Left ventricle myocardium inferior (tissue), 1 donor: Measurements from ENCODE around the gene SELENOS. TPM values are rescaled to one million over a fixed set of nuclear protein-coding genes. Genes with fewer than 3 reads are reported as not detected.

ENCODE experiments used
- DNase-seq: peaks from one replicate; pipeline ENCODE4 v3.0.0-alpha.2; 2020
- H3K27ac ChIP-seq: fragments of 200-600 bp; replicated peaks from 2 replicates; pipeline ENCODE4 v1.8.0; 2021
- H3K27me3 ChIP-seq: fragments of 200-600 bp; 2 replicates; pipeline ENCODE4 v1.8.0; 2021; ENCODE audit warnings: low read depth
- H3K36me3 ChIP-seq: fragments of 200-600 bp; 2 replicates; pipeline ENCODE4 v1.8.0; 2021
- H3K4me1 ChIP-seq: fragments of 200-600 bp; 2 replicates; pipeline ENCODE4 v1.8.0; 2021
- H3K4me3 ChIP-seq: fragments of 200-600 bp; 2 replicates; pipeline ENCODE4 v1.8.0; 2021; ENCODE audit warnings: mild to moderate bottlenecking, moderate library complexity
- H3K9me3 ChIP-seq: fragments of 200-600 bp; replicated peaks from 2 replicates; pipeline ENCODE4 v1.8.0; 2021
- CTCF ChIP-seq: fragments of 200-600 bp; IDR thresholded peaks from 2 replicates; pipeline ENCODE4 v1.8.0; 2021; ENCODE audit warnings: antibody characterized with exemption, mild to moderate bottlenecking, borderline replicate concordance
- intact Hi-C: fragments of 100-400 bp; cut with micrococcal nuclease; formaldehyde crosslinking; loops from one replicate; pipeline ENCODE4 v1.11.0; 2022
- total RNA-seq: library from RNA; stranded (reverse); fragmentation: NEBNext Ultra II Directional; extraction: Animal tissue kit (Norgen Biotek cat#: 25700); gene quantifications from one replicate; pipeline ENCODE4 v1.2.1, GENCODE V29; 2021
- donor health status: DM: no; HTN: yes; CAD: no; lungs with severe emphysema.

SELENOS gene
- total RNA-seq, 1 donor from 2014 or later: 50.6 TPM

- peaks cover 25% of the 10 kb centered on the region for H3K4me1 ChIP-seq
- H3K27ac ChIP-seq: no peak overlapping the region
- no peak overlapping the region for H3K4me3 ChIP-seq
- DNase-seq: no peak
- TF ChIP-seq CTCF: no peak
- no peaks in the 10 kb centered on the region for H3K36me3 ChIP-seq
- intact Hi-C loops: no loop called here
- no peaks in the 10 kb centered on the region for H3K27me3 ChIP-seq
- H3K9me3 ChIP-seq: no peaks in the 10 kb centered on the region
These were observed 14.7 kb downstream of the SELENOS start for GRCh38 chr15:101262551-101262950.

GRCh38 chr15:101258238-101259144 lies 18.8 kb downstream of the SELENOS start:
- peaks cover 25% of the 10 kb centered on the region for H3K4me1 ChIP-seq
- intact Hi-C loops: loop anchor here (2.0 to 5.0 kb wide), 2 partner anchors 166 to 240 kb away; no protein-coding TSS in a partner anchor
- H3K4me3 ChIP-seq: no peak overlapping the region
- H3K36me3 ChIP-seq: no peaks in the 10 kb centered on the region
- TF ChIP-seq CTCF: peak; percentile 87
- H3K9me3 ChIP-seq: no peaks in the 10 kb centered on the region
- no peak for DNase-seq
- H3K27me3 ChIP-seq: no peaks in the 10 kb centered on the region
- no peak overlapping the region for H3K27ac ChIP-seq

- Histone ChIP-seq H3K27me3 (no peaks in the 10 kb centered on the region), H3K4me1 (peaks cover 32% of the 10 kb centered on the region), H3K9me3 (no peaks in the 10 kb centered on the region), H3K36me3 (no peaks in the 10 kb centered on the region), H3K4me3 (no peak overlapping the region), H3K27ac (no peak overlapping the region)
- DNase-seq: no peak
- intact Hi-C loops: loop anchor here (5.0 kb wide), 1 partner anchor 164 kb away; no protein-coding TSS in a partner anchor
- no peak for TF ChIP-seq CTCF
These were observed 20.5 kb downstream of the SELENOS start for GRCh38 chr15:101256757-101257156.

- no peak for DNase-seq
- H3K36me3 ChIP-seq: no peaks in the 10 kb centered on the region
- no peaks in the 10 kb centered on the region for H3K27me3 ChIP-seq
- H3K9me3 ChIP-seq: no peaks in the 10 kb centered on the region
- intact Hi-C loops: loop anchor here (5.0 kb wide), 1 partner anchor 163 kb away; no protein-coding TSS in a partner anchor
- H3K27ac ChIP-seq: peak overlapping the region; percentile 38
- H3K4me1 ChIP-seq: peaks cover 35% of the 10 kb centered on the region
- H3K4me3 ChIP-seq: no peak overlapping the region
- no peak for TF ChIP-seq CTCF
These were observed 21.6 kb downstream of the SELENOS start for GRCh38 chr15:101255615-101256241.

GRCh38 chr15:101255051-101255395 lies 22.3 kb downstream of the SELENOS start:
- no peak for DNase-seq
- no peak for TF ChIP-seq CTCF

More at GRCh38 chr15:101255051-101255395, 22.3 kb downstream of the SELENOS start:
- Histone ChIP-seq H3K27me3 (no peaks in the 10 kb centered on the region), H3K4me3 (no peak overlapping the region), H3K36me3 (no peaks in the 10 kb centered on the region), H3K9me3 (no peaks in the 10 kb centered on the region), H3K4me1 (peaks cover 42% of the 10 kb centered on the region), H3K27ac (no peak overlapping the region)
- intact Hi-C loops: loop anchor here (5.0 kb wide), 1 partner anchor 163 kb away; no protein-coding TSS in a partner anchor
